HG02759 (cell line): Measurements from ENCODE around the gene ZFYVE9.
"Not testable (repeated sequence)": the region's sequence is repeated elsewhere in the genome, so short reads cannot be mapped to it uniquely, and the experiment has no call there.

Source experiments
- ATAC-seq: cut with Tn5 transposase; IDR thresholded peaks from one replicate; pipeline ENCODE4 v1.9.1; 2021; ENCODE audit warnings: mild to moderate bottlenecking, moderate library complexity; ENCODE audit not compliant: unreplicated experiment

The ZFYVE9 gene

GRCh38 chr1:52141513-52142219 lies at the start of gene ZFYVE9:
ZFYVE9 (plus strand) TSS chr1:52142089; CDS start chr1:52233207, 91,118 bp downstream.
- ATAC-seq = peak; percentile 79

GRCh38 chr1:52094300-52094699 lies 47.6 kb upstream of the ZFYVE9 start:
- ATAC-seq = not testable (repeated sequence)

GRCh38 chr1:52096216-52096615 lies 45.7 kb upstream of the ZFYVE9 start:
- ATAC-seq = no peak

GRCh38 chr1:52098139-52098871 lies 43.6 kb upstream of the ZFYVE9 start:
- no peak for ATAC-seq

GRCh38 chr1:52102336-52103013 lies 39.4 kb upstream of the ZFYVE9 start:
- ATAC-seq = peak; percentile 83

- ATAC-seq = no peak
These were observed 30.4 kb upstream of the ZFYVE9 start for GRCh38 chr1:52111492-52111891.

- ATAC-seq = no peak
These were observed 29.4 kb upstream of the ZFYVE9 start for GRCh38 chr1:52112489-52112888.

GRCh38 chr1:52119301-52120079 lies 22.4 kb upstream of the ZFYVE9 start:
- ATAC-seq = no peak

GRCh38 chr1:52122384-52122783 lies 19.5 kb upstream of the ZFYVE9 start:
- no peak for ATAC-seq

- ATAC-seq = no peak
These were observed 18.3 kb upstream of the ZFYVE9 start for GRCh38 chr1:52123622-52124021.

- ATAC-seq = no peak
These were observed 16.0 kb upstream of the ZFYVE9 start for GRCh38 chr1:52125736-52126359.

GRCh38 chr1:52127181-52128180 lies 14.4 kb upstream of the ZFYVE9 start:
- ATAC-seq = no peak

GRCh38 chr1:52139817-52140540 lies 1.9 kb upstream of the ZFYVE9 start:
- peak; percentile 50 for ATAC-seq

- no peak for ATAC-seq
These were observed 1.0 kb upstream of the ZFYVE9 start for GRCh38 chr1:52140633-52141512.

GRCh38 chr1:52142220-52143183 lies 613 bp downstream of the ZFYVE9 start:
- ATAC-seq = peak; percentile 51

GRCh38 chr1:52145137-52145536 lies 3.2 kb downstream of the ZFYVE9 start:
- no peak for ATAC-seq

- not testable (repeated sequence) for ATAC-seq
These were observed 8.6 kb downstream of the ZFYVE9 start for GRCh38 chr1:52150445-52150844.
